Measurements from ENCODE around the gene AHNAK2.

The AHNAK2 gene

DNA sequence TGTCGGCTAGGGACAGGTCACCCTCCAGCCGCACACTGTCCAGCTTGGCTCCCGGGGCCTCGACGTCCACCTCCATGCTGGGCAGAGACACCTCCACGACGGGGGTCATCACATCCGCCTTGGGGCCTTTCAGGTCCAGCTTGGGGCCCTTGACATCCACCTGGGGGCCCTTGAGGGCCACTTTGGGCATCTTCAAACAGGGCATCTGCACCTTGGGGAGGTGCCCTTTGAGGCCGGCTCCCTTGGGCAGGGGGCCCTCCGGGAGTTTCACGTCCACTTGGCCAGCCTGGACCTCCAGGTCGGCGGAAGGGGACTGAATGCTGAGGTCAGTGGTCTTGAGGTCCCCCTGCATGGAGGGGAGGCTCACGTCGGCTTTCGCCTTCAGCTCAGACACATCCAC lies 35.6 kb downstream of the AHNAK2 start:
- Histone ChIP-seq H3K27ac (no peak overlapping the region), H3K4me3 (ENCODE audit: low read depth, low read length) (no peak overlapping the region), H3K9me3 (ENCODE audit: severe bottlenecking) (no peaks in the 10 kb centered on the region), H3K27me3 (ENCODE audit: insufficient read depth, low read depth, severe bottlenecking) (no peaks in the 10 kb centered on the region), H3K36me3 (no peaks in the 10 kb centered on the region)
- no peak for TF ChIP-seq CTCF (IDR thresholded peaks at IDR 0.05; ENCODE audit: low read depth, low read length)
- DNase-seq: peak; percentile 3

DNA sequence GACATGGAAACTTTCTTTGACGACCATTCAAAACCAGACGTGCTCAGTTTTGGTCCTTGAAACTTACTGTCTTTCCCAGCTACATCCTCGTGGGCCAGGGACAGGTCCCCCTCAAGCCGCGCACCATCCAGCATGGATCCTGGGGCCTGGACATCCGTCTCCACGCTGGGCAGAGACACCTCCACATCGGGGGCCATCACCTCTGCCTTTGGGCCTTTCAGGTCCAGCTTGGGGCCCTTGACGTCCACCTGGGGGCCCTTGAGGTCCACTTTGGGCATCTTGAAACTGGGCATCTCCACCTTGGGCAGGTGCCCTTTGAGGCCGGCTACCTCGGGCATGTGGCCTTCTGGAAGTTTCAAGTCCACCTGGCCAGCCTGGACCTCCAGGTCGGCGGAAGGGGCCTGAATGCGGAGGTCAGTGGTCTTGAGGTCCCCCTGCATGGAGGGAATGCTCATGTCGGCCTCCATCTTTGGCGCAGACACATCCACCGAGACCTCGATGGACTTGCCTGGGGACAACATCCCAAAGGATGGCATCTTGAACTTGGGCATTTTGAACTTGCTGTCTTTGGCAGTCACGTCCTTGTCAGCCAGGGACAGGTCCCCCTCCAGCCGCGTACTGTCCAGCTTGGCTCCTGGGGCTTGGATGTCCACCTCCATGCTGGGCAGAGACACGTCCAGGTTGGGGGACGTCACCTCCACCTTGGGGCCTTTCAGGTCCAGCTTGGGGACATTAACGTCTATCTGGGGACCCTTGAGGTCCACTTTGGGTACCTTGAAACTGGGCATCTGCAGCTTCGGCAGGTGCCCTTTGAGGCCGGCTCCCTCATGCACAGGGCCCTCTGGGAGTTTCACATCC lies 36.4 kb downstream of the AHNAK2 start:
- TF ChIP-seq CTCF (IDR thresholded peaks at IDR 0.05; ENCODE audit: low read depth, low read length): no peak
- H3K9me3 ChIP-seq (ENCODE audit: severe bottlenecking): no peaks in the 10 kb centered on the region
- no peak overlapping the region for H3K4me3 ChIP-seq (ENCODE audit: low read depth, low read length)
- H3K27ac ChIP-seq: no peak overlapping the region
- peak; percentile 2 for DNase-seq
- no peaks in the 10 kb centered on the region for H3K36me3 ChIP-seq
- no peaks in the 10 kb centered on the region for H3K27me3 ChIP-seq (ENCODE audit: insufficient read depth, low read depth, severe bottlenecking)

DNA sequence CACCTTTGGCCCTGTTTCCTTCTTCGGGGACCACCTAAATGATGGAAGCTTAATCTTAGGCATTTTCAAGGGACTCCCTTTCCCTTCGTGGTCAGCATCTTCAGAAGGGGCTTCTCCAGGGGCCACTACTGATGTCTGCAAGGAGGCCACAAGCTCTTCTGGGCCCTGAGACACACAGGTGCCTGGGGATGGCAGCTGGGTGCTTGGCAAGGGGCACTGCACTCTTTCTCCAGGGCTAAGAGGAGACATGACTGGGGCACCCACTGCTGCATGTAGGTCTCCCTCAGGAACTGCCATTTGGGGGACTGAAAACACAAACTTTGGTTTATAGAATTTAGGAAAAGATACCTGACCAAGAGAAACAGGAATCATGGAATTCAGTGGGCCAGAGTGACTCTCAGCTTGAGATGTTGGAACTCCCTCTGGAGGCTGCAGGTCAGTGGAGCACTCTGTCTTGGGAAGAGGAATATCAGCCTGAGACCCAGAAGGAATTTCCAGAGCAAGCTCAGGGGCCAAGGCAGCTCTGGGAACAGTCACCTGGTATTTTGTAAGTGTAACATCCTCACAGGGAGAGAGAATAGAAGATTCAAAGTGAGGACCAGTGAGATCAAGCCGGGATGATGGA lies 37.5 kb downstream of the AHNAK2 start:
- Histone ChIP-seq H3K36me3 (no peaks in the 10 kb centered on the region), H3K27ac (no peak overlapping the region), H3K9me3 (ENCODE audit: severe bottlenecking) (no peaks in the 10 kb centered on the region), H3K4me3 (ENCODE audit: low read depth, low read length) (no peak overlapping the region), H3K27me3 (ENCODE audit: insufficient read depth, low read depth, severe bottlenecking) (no peaks in the 10 kb centered on the region)
- DNase-seq: no peak
- peak; percentile 62 for TF ChIP-seq CTCF (IDR thresholded peaks at IDR 0.05; ENCODE audit: low read depth, low read length)

DNA sequence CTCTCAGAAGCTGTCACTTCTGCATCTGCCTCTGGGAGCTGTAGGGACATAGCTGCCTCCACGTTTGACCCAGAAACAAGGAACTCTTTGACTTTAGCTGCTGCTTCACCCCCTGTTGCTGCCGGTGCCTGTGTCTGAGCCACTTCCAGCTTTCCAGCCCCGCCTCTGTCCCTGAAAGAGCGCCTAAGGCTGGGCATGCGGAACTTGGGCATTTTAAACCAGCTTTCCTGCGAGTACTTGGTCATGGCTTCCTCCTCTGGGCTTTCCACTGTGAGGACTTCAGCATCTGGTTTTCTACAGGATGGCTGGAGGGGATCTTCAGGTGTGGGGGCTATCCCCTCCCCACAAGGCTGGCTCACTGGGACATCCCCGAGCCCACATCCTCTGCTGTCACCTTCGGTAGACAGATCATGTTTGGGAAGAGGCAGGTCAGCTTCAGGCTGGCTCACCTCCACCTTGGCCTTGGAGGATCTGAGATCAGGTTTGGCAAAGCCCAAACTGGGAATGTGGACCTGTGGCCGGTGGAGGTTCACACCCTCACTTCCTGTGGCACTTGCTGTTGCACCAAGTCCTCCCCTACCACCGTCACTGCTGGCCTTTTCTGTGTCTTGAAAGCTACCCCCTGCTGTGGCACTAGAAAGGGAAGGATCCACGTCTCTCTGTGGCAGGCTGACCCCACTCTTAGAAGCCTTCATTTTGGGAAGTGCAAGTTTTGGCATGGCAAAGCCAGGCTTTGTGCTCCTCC lies 38.3 kb downstream of the AHNAK2 start:
- Histone ChIP-seq H3K36me3 (no peaks in the 10 kb centered on the region), H3K4me3 (ENCODE audit: low read depth, low read length) (no peak overlapping the region), H3K27me3 (ENCODE audit: insufficient read depth, low read depth, severe bottlenecking) (no peaks in the 10 kb centered on the region), H3K27ac (no peak overlapping the region), H3K9me3 (ENCODE audit: severe bottlenecking) (no peaks in the 10 kb centered on the region)
- DNase-seq: no peak
- no peak for TF ChIP-seq CTCF (IDR thresholded peaks at IDR 0.05; ENCODE audit: low read depth, low read length)

DNA sequence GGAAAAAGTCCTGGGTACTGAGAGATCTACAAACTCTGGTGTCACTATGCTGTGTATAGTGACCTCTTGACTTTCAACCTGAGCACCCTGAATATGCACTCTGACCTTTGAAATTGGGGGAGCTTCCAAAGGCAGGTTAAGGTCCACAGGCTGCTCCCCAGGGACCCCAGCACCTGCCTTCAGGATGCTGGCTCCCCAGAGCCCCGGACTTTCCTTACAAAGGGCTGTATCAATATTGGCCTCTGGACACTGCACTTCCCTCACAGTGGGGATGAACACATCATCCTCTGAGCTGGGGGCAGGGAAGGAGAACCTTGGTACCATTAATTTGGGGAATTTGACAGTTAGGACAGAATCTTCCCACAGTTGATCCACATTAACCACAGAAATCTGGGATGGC lies 39.2 kb downstream of the AHNAK2 start:
- H3K27ac ChIP-seq: no peak overlapping the region
- no peaks in the 10 kb centered on the region for H3K27me3 ChIP-seq (ENCODE audit: insufficient read depth, low read depth, severe bottlenecking)
- no peak overlapping the region for H3K4me3 ChIP-seq (ENCODE audit: low read depth, low read length)
- no peak for DNase-seq
- no peak for TF ChIP-seq CTCF (IDR thresholded peaks at IDR 0.05; ENCODE audit: low read depth, low read length)
- H3K36me3 ChIP-seq: no peaks in the 10 kb centered on the region
- H3K9me3 ChIP-seq (ENCODE audit: severe bottlenecking): no peaks in the 10 kb centered on the region

Measured in WERI-Rb-1 (cell line).